Astrocyte (in vitro differentiated cells and primary cell): ENCODE measurements around the gene LYSMD3. TPM values are rescaled to one million over a fixed set of nuclear protein-coding genes. Genes with fewer than 3 reads are reported as not detected.

Experiments used
- DNase-seq: peaks from one replicate; pipeline ENCODE4 v3.0.0-alpha.2; 2010; ENCODE audit warnings: low read depth
- FAIRE-seq: peaks from 2 replicates; lab custom pipeline; 2011; peaks lifted over from hg19 to GRCh38; lab: Jason Lieb, UNC
- H2AFZ ChIP-seq: 2 replicates; pipeline ENCODE4 v1.6.0; 2012; ENCODE audit warnings: low read depth, low read length, inconsistent platforms
- H3K27ac ChIP-seq: 2 replicates; pipeline ENCODE4 v1.5.1; 2011; ENCODE audit warnings: low read depth, low read length, inconsistent platforms
- H3K27me3 ChIP-seq: 2 replicates; pipeline ENCODE4 v1.6.0; 2011; ENCODE audit warnings: low read length, inconsistent platforms; ENCODE audit not compliant: insufficient read depth
- H3K36me3 ChIP-seq: 2 replicates; pipeline ENCODE4 v1.5.1; 2011; ENCODE audit warnings: low read length, inconsistent platforms; ENCODE audit not compliant: insufficient read depth
- H3K4me1 ChIP-seq: 2 replicates; pipeline ENCODE4 v1.5.1; 2011; ENCODE audit warnings: low read length, inconsistent platforms; ENCODE audit not compliant: insufficient read depth
- H3K4me2 ChIP-seq: 2 replicates; pipeline ENCODE4 v1.6.0; 2012; ENCODE audit warnings: low read length, inconsistent platforms
- H3K4me3 ChIP-seq: 2 replicates; pipeline ENCODE4 v1.5.1; 2011; ENCODE audit warnings: low read depth, mild to moderate bottlenecking, low read length, inconsistent platforms; ENCODE audit not compliant: insufficient read depth
- H3K79me2 ChIP-seq: 2 replicates; pipeline ENCODE4 v1.6.0; 2012; ENCODE audit warnings: mild to moderate bottlenecking, low read length, inconsistent platforms; ENCODE audit not compliant: insufficient read depth
- H3K9ac ChIP-seq: 2 replicates; pipeline ENCODE4 v1.6.0; 2012; ENCODE audit warnings: mild to moderate bottlenecking, low read length, inconsistent platforms
- H3K9me3 ChIP-seq: 2 replicates; pipeline ENCODE4 v1.5.1; 2012; ENCODE audit warnings: low read depth, mild to moderate bottlenecking, low read length, inconsistent platforms; ENCODE audit not compliant: insufficient read depth
- H4K20me1 ChIP-seq: 2 replicates; pipeline ENCODE4 v1.6.0; 2012; ENCODE audit warnings: low read length, inconsistent platforms; ENCODE audit not compliant: insufficient read depth
- H3K27ac Mint-ChIP-seq: one replicate; pipeline ENCODE4 v1.8.0; 2021; ENCODE audit warnings: mild to moderate bottlenecking, mixed read lengths; ENCODE audit not compliant: unreplicated experiment
- H3K27me3 Mint-ChIP-seq: one replicate; pipeline ENCODE4 v1.8.0; 2021; ENCODE audit warnings: low read depth, mixed read lengths; ENCODE audit not compliant: unreplicated experiment
- H3K36me3 Mint-ChIP-seq: one replicate; pipeline ENCODE4 v1.8.0; 2021; ENCODE audit warnings: low read depth, mixed read lengths; ENCODE audit not compliant: unreplicated experiment
- H3K4me1 Mint-ChIP-seq: one replicate; pipeline ENCODE4 v1.8.0; 2021; ENCODE audit warnings: low read depth, mixed read lengths; ENCODE audit not compliant: unreplicated experiment
- H3K4me3 Mint-ChIP-seq: one replicate; pipeline ENCODE4 v1.8.0; 2021; ENCODE audit warnings: mild to moderate bottlenecking, moderate library complexity, mixed read lengths; ENCODE audit not compliant: unreplicated experiment
- H3K9me3 Mint-ChIP-seq: one replicate; pipeline ENCODE4 v1.8.0; 2021; ENCODE audit warnings: mild to moderate bottlenecking, mixed read lengths; ENCODE audit not compliant: unreplicated experiment
- CTCF ChIP-seq: IDR thresholded peaks from 2 replicates; pipeline ENCODE4 v1.5.1; 2011; ENCODE audit warnings: low read depth, mild to moderate bottlenecking, inconsistent platforms, low read length, moderate library complexity; ENCODE audit not compliant: insufficient read depth
- EZH2 ChIP-seq: IDR thresholded peaks from 2 replicates; pipeline ENCODE4 v1.6.1; 2012; ENCODE audit warnings: mild to moderate bottlenecking, low read length, inconsistent platforms; ENCODE audit not compliant: insufficient read depth
- total RNA-seq: library from RNA; stranded (reverse); gene quantifications from 2 replicates; pipeline ENCODE4 v1.2.1, GENCODE V29; 2021

Gene LYSMD3
- total RNA-seq, 1 donor from 2014 or later = 26.9 TPM

- Mint-ChIP-seq H3K27me3 (no peaks in the 10 kb centered on the region), H3K9me3 (no peaks in the 10 kb centered on the region), H3K27ac (no peak overlapping the region), H3K36me3 (no peaks in the 10 kb centered on the region), H3K4me3 (no peak overlapping the region), H3K4me1 (no peaks in the 10 kb centered on the region)
- Histone ChIP-seq H3K79me2 (no peaks in the 10 kb centered on the region), H2AFZ (no peak overlapping the region), H3K4me2 (no peak overlapping the region), H3K9me3 (no peaks in the 10 kb centered on the region), H3K4me1 (peaks cover 3% of the 10 kb centered on the region), H3K36me3 (no peaks in the 10 kb centered on the region), H3K4me3 (no peak overlapping the region), H3K27ac (no peak overlapping the region), H4K20me1 (no peaks in the 10 kb centered on the region), H3K9ac (no peak overlapping the region), H3K27me3 (peaks cover 3% of the 10 kb centered on the region)
- no peak for FAIRE-seq
- TF ChIP-seq EZH2 (no peak), CTCF (no peak)
- DNase-seq = no peak
Measured at GRCh38 chr5:90545511-90545910, 16.1 kb upstream of the LYSMD3 start.

- Histone ChIP-seq H3K9ac (no peak overlapping the region), H3K79me2 (no peaks in the 10 kb centered on the region), H2AFZ (no peak overlapping the region), H3K4me2 (no peak overlapping the region), H3K4me1 (no peaks in the 10 kb centered on the region), H3K27me3 (peaks cover 3% of the 10 kb centered on the region), H3K4me3 (no peak overlapping the region), H3K9me3 (no peaks in the 10 kb centered on the region), H4K20me1 (no peaks in the 10 kb centered on the region), H3K27ac (no peak overlapping the region), H3K36me3 (no peaks in the 10 kb centered on the region)
- no peaks in the 10 kb centered on the region for H3K4me1 Mint-ChIP-seq
- H3K36me3 Mint-ChIP-seq = no peaks in the 10 kb centered on the region
- no peaks in the 10 kb centered on the region for H3K27me3 Mint-ChIP-seq
- H3K9me3 Mint-ChIP-seq = no peaks in the 10 kb centered on the region
- no peak for DNase-seq
- FAIRE-seq = no peak
- no peak overlapping the region for H3K4me3 Mint-ChIP-seq
- TF ChIP-seq CTCF (no peak), EZH2 (no peak)
- H3K27ac Mint-ChIP-seq = no peak overlapping the region
Measured at GRCh38 chr5:90542827-90543519, 13.6 kb upstream of the LYSMD3 start.

- Histone ChIP-seq H3K4me3 (no peak overlapping the region), H3K4me1 (peaks cover 8% of the 10 kb centered on the region), H3K4me2 (no peak overlapping the region), H3K79me2 (no peaks in the 10 kb centered on the region), H4K20me1 (no peaks in the 10 kb centered on the region), H3K9me3 (no peaks in the 10 kb centered on the region), H3K27ac (no peak overlapping the region), H3K27me3 (peaks cover 2% of the 10 kb centered on the region), H3K9ac (no peak overlapping the region), H2AFZ (no peak overlapping the region), H3K36me3 (no peaks in the 10 kb centered on the region)
- Mint-ChIP-seq H3K27me3 (no peaks in the 10 kb centered on the region), H3K4me1 (no peaks in the 10 kb centered on the region), H3K9me3 (no peaks in the 10 kb centered on the region), H3K27ac (no peak overlapping the region), H3K36me3 (no peaks in the 10 kb centered on the region), H3K4me3 (no peak overlapping the region)
- no peak for TF ChIP-seq CTCF
- TF ChIP-seq EZH2 = no peak
- FAIRE-seq = no peak
- DNase-seq = no peak
Measured at GRCh38 chr5:90534922-90535321, 5.5 kb upstream of the LYSMD3 start.
